Fibroblast of villous mesenchyme (primary cell): Measurements from ENCODE around the gene ARHGEF28. TPM values are rescaled to one million over a fixed set of nuclear protein-coding genes. Genes with fewer than 3 reads are reported as not detected.
A peak's percentile ranks its signal among the peaks of the same experiment; 100 is the strongest.

Source experiments
- DNase-seq: peaks from one replicate; pipeline ENCODE4 v3.0.0-alpha.2; 2010; ENCODE audit warnings: low read depth
- H3K4me3 ChIP-seq: 2 replicates; pipeline ENCODE4 v1.5.1; 2011; ENCODE audit warnings: low read depth, mild to moderate bottlenecking, low read length
- total RNA-seq: library from RNA; depleted of rRNA; stranded (reverse); fragments of >200 nt; gene quantifications from 2 replicates; pipeline ENCODE4 v1.2.3, GENCODE V29; 2012
- TF ChIP-seq, protein P1 (sequence below): IDR thresholded peaks from 2 replicates; pipeline ENCODE4 v1.5.1; 2012; ENCODE audit warnings: low read depth, mild to moderate bottlenecking, low read length; ENCODE audit not compliant: insufficient read depth

The ARHGEF28 gene
- total RNA-seq, 1 donor = 40.2 TPM

GRCh38 chr5:73740274-73740790 is 114.3 kb downstream of the ARHGEF28 start:
- TF ChIP-seq, protein P1, sequence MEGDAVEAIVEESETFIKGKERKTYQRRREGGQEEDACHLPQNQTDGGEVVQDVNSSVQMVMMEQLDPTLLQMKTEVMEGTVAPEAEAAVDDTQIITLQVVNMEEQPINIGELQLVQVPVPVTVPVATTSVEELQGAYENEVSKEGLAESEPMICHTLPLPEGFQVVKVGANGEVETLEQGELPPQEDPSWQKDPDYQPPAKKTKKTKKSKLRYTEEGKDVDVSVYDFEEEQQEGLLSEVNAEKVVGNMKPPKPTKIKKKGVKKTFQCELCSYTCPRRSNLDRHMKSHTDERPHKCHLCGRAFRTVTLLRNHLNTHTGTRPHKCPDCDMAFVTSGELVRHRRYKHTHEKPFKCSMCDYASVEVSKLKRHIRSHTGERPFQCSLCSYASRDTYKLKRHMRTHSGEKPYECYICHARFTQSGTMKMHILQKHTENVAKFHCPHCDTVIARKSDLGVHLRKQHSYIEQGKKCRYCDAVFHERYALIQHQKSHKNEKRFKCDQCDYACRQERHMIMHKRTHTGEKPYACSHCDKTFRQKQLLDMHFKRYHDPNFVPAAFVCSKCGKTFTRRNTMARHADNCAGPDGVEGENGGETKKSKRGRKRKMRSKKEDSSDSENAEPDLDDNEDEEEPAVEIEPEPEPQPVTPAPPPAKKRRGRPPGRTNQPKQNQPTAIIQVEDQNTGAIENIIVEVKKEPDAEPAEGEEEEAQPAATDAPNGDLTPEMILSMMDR = no peak
- DNase-seq = no peak
- no peak overlapping the region for H3K4me3 ChIP-seq

DNA sequence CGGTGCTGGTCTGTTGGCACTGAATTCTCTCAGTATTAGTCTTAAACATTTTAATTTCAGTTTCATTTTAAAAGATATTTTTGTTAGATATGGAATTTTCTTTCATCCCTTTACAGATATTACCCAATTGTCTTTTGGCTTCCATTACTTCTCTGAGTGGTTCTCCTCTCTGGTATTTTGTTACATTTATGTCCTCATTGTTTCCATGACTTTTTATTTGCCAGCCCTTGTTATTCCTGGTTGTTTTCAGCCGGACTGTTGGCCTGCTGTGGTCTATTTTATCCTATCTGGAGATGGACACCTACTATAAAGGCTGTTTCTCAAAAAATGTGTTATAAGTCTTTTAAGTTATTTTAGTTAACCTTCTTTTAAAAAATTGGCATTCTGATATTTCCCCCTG is 117.2 kb downstream of the ARHGEF28 start:
- no peak for DNase-seq
- TF ChIP-seq, protein P1 = no peak
- no peak overlapping the region for H3K4me3 ChIP-seq

- DNase-seq = no peak
- TF ChIP-seq, protein P1 = no peak
These were observed 119.8 kb downstream of the ARHGEF28 start for GRCh38 chr5:73745836-73746235.

DNA sequence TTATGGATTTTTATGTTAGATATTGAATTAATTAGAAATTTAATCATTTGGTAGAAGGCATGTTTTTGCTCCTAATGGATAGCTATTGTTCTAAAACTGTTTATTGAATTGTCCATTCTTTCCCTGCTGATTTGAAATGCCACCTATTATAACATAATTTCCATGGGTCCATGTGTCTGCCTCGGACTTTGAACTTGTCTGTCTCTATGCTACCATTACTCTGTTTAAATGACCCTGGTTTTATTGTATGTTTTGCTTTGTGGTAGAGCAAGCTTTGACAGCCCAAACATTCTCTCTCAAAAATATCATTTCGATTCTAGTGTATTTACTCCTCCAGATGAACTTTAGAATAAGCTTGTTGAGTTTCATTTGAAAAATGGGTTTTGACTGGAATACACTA is 120.6 kb downstream of the ARHGEF28 start:
- DNase-seq = no peak
- TF ChIP-seq, protein P1 = no peak
- H3K4me3 ChIP-seq = no peak overlapping the region

More at GRCh38 chr5:73745836-73746235, 119.8 kb downstream of the ARHGEF28 start:
- H3K4me3 ChIP-seq = no peak overlapping the region

GRCh38 chr5:73747696-73748380 is 121.8 kb downstream of the ARHGEF28 start:
- no peak for DNase-seq
- TF ChIP-seq, protein P1 = no peak
- H3K4me3 ChIP-seq = no peak overlapping the region

DNA sequence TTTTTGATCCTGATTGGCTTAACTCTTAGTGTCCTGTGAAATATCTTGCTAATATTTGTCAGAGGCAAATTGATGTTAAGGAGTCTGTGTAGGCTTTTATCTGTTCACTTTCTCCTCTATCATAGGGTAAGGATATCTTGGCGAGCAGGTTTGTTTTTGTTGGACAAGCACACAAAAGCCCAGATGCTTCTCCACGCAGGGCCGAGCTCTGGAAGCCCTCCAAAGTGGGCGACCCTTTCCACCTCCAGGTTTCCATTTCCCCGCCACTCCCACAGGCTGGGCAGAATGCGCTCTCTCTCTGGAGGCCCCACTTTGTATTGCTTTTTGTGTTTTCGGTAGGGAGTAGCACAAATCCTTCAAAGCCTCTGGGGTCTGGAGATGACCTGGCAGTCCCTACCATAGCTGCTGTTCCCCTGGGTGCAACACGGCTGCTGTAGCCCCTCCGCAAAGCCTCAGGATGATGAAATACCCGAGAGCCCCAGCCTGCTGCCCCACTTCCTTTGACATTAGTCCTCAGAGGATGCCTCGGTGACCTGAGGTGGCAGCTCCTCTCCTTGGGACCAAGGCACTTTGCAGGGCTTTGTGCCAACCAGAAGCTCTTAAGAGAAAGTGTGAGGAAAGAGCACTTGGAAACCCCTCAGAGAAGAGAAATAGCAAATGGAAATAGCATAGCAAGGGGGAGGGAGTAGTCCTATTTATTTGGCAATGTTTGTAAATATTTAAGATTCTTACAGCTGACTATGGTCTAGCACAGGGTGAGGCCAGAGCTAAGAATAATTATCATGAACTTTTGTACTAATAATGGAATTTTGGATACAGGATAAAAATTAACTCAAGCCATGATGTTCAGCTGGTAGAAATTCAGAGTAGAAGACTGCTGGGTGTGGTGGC is 122.8 kb downstream of the ARHGEF28 start:
- peak; percentile 73 for DNase-seq
- TF ChIP-seq, protein P1 = no peak

More for the DNA sequence above, 122.8 kb downstream of the ARHGEF28 start:
- H3K4me3 ChIP-seq = peak overlapping the region; percentile 10
